ENCODE results near the gene AQR. TPM values are rescaled to one million over a fixed set of nuclear protein-coding genes. Genes with fewer than 3 reads are reported as not detected.
A peak's percentile ranks its signal among the peaks of the same experiment; 100 is the strongest.

Gene AQR
- total and polyA plus RNA-seq, 2 of the 13 experiments (the other 11 are each of a cell fraction or from before 2014, with no cell fraction given), result 18.7 to 31.3 TPM

- TF ChIP-seq ZNF747 (CRISPR knock-in tag; IDR thresholded peaks at IDR 0.05; ENCODE audit: borderline replicate concordance) (peak; percentile 86; the same call in 1 of the 2 replicates), IKZF5 (CRISPR knock-in tag; IDR thresholded peaks at IDR 0.05) (peak; percentile 93), ATF6 (CRISPR knock-in tag; conservative IDR thresholded peaks at IDR 0.05) (peak; percentile 65; the same call in 1 of the 2 replicates), ZNF646 (CRISPR knock-in tag; IDR thresholded peaks at IDR 0.05) (no peak), FOXA3 (CRISPR knock-in tag; IDR thresholded peaks at IDR 0.05) (peak; percentile 82), ZNF333 (CRISPR knock-in tag; IDR thresholded peaks at IDR 0.05; ENCODE audit: borderline replicate concordance) (no peak), ZNF136 (CRISPR knock-in tag; IDR thresholded peaks at IDR 0.05; ENCODE audit: low read depth) (no peak), ZBTB42 (CRISPR knock-in tag; IDR thresholded peaks at IDR 0.05) (0 out of 2 replicates have a peak, but pooled peaks have one; percentile 59), SPEN (CRISPR knock-in tag; IDR thresholded peaks at IDR 0.05; ENCODE audit: low read depth) (peak; percentile 92), ZSCAN20 (CRISPR knock-in tag; IDR thresholded peaks at IDR 0.05; ENCODE audit: borderline replicate concordance) (no peak), CHCHD3 (CRISPR knock-in tag; IDR thresholded peaks at IDR 0.05) (no peak), CC2D1A (CRISPR knock-in tag; IDR thresholded peaks at IDR 0.05) (no peak), ZNF232 (CRISPR knock-in tag; IDR thresholded peaks at IDR 0.05; ENCODE audit: borderline replicate concordance) (no peak), ZSCAN31 (CRISPR knock-in tag; IDR thresholded peaks at IDR 0.05; ENCODE audit: low read depth) (peak; percentile 72; the same call in 1 of the 2 replicates)
- TF ChIP-seq, protein P1, sequence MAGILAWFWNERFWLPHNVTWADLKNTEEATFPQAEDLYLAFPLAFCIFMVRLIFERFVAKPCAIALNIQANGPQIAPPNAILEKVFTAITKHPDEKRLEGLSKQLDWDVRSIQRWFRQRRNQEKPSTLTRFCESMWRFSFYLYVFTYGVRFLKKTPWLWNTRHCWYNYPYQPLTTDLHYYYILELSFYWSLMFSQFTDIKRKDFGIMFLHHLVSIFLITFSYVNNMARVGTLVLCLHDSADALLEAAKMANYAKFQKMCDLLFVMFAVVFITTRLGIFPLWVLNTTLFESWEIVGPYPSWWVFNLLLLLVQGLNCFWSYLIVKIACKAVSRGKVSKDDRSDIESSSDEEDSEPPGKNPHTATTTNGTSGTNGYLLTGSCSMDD (CRISPR knock-in tag; IDR thresholded peaks at IDR 0.05), result no peak
- TF ChIP-seq, protein P2, sequence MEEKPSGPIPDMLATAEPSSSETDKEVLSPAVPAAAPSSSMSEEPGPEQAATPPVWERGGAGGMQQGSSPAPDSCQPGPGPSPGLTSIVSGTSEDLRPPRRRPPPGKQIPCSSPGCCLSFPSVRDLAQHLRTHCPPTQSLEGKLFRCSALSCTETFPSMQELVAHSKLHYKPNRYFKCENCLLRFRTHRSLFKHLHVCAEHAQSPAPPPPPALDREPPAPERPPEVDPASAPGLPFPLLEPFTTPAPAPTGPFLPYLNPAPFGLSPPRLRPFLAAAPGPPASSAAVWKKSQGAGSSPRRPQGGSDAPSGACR (CRISPR knock-in tag; IDR thresholded peaks at IDR 0.05), result peak; percentile 87
Observed at GRCh38 chr15:34969340-34970097, at the start of gene AQR (continued).
